ENCODE measurements around the gene OR52B2. TPM values are rescaled to one million over a fixed set of nuclear protein-coding genes. Genes with fewer than 3 reads are reported as not detected.

The OR52B2 gene
- polyA plus RNA-seq, 1 of the 3 experiments (the other 2 are of a cell fraction): not detected

DNA sequence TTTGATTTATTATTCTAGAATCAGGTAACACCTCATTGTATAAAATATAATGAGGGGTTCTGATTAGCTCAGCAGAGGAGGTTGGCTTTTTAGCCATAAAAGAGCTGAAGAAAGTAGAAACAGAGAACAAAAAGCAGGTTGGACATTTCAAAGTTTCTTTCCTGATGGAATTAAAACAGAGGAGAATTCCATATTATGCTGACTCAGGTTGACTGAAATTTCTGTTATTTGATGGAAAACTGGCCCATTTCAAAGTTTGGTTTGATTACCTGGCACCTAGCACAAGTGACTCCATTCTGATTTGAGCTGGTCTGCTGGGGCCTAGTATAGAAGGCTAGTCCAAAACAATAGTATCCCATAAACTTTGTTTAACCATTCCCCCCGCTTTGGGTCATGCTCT lies 37.7 kb downstream of the OR52B2 start:
- no peak for TF ChIP-seq NFIC (IDR thresholded peaks at IDR 0.05; ENCODE audit: borderline replicate concordance)
- Histone ChIP-seq H3K27ac (ENCODE audit: low read depth in 2 of 2, low read length in 1 of 2) (no peak overlapping the region), H3K9me3 (no peaks in the 10 kb centered on the region), H2AFZ (ENCODE audit: low read depth) (no peak overlapping the region), H3K27me3 (ENCODE audit: insufficient read depth) (no peaks in the 10 kb centered on the region), H3K79me2 (ENCODE audit: insufficient read depth) (no peaks in the 10 kb centered on the region), H3K36me3 (replicated peaks in 1 of 2; ENCODE audit: control insufficient read depth in 1 of 2, insufficient read depth in 2 of 2, low read length in 1 of 2) (no peaks in the 10 kb centered on the region), H3K4me1 (ENCODE audit: control insufficient read depth in 1 of 2, insufficient read depth in 2 of 2, low read depth in 1 of 2, low read length in 1 of 2) (no peaks in the 10 kb centered on the region), H3K4me3 (ENCODE audit: low read depth in 2 of 2, low read length in 1 of 2) (no peak overlapping the region), H3K4me2 (no peak overlapping the region), H4K20me1 (ENCODE audit: insufficient read depth) (no peaks in the 10 kb centered on the region), H3K9ac (no peak overlapping the region), H3F3A (replicated peaks; ENCODE audit: insufficient read depth) (no peaks in the 10 kb centered on the region), H3K9me2 (no peaks in the 10 kb centered on the region)
- ChIA-PET CTCF (interaction anchor here (0.6 kb wide), 1 partner anchor 1406 kb away, joined by 3 read pairs; no protein-coding TSS in a partner anchor), POLR2A (no interaction called here)
- 0% methylated on average over 1 of the region's 1 CpG for WGBS (ENCODE audit: low lambda C conversion rate)
- no peak for DNase-seq

- Histone ChIP-seq H3K4me1 (ENCODE audit: control insufficient read depth in 1 of 2, insufficient read depth in 2 of 2, low read depth in 1 of 2, low read length in 1 of 2) (no peaks in the 10 kb centered on the region), H2AFZ (ENCODE audit: low read depth) (no peak overlapping the region), H3K9ac (no peak overlapping the region), H3K4me2 (no peak overlapping the region), H4K20me1 (ENCODE audit: insufficient read depth) (no peaks in the 10 kb centered on the region), H3K27ac (ENCODE audit: low read depth in 2 of 2, low read length in 1 of 2) (no peak overlapping the region), H3K36me3 (replicated peaks in 1 of 2; ENCODE audit: control insufficient read depth in 1 of 2, insufficient read depth in 2 of 2, low read length in 1 of 2) (no peaks in the 10 kb centered on the region), H3K4me3 (ENCODE audit: low read depth in 2 of 2, low read length in 1 of 2) (no peak overlapping the region), H3K27me3 (ENCODE audit: insufficient read depth) (no peaks in the 10 kb centered on the region), H3K9me2 (no peaks in the 10 kb centered on the region), H3F3A (replicated peaks; ENCODE audit: insufficient read depth) (no peaks in the 10 kb centered on the region), H3K79me2 (ENCODE audit: insufficient read depth) (no peaks in the 10 kb centered on the region), H3K9me3 (no peaks in the 10 kb centered on the region)
- no peak for TF ChIP-seq CHD2 (IDR thresholded peaks at IDR 0.05; ENCODE audit: low read length, partially characterized antibody)
- no peak for TF ChIP-seq ELF1 (IDR thresholded peaks at IDR 0.05)
- TF ChIP-seq GABPA (IDR thresholded peaks at IDR 0.05; ENCODE audit: low read depth): no peak
- no peak for TF ChIP-seq MEF2A (IDR thresholded peaks at IDR 0.05; ENCODE audit: borderline replicate concordance, low read depth)
- TF ChIP-seq, protein P1, sequence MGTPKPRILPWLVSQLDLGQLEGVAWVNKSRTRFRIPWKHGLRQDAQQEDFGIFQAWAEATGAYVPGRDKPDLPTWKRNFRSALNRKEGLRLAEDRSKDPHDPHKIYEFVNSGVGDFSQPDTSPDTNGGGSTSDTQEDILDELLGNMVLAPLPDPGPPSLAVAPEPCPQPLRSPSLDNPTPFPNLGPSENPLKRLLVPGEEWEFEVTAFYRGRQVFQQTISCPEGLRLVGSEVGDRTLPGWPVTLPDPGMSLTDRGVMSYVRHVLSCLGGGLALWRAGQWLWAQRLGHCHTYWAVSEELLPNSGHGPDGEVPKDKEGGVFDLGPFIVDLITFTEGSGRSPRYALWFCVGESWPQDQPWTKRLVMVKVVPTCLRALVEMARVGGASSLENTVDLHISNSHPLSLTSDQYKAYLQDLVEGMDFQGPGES (IDR thresholded peaks at IDR 0.05; ENCODE audit: low read depth, low read length): no peak
- TF ChIP-seq, protein P2, sequence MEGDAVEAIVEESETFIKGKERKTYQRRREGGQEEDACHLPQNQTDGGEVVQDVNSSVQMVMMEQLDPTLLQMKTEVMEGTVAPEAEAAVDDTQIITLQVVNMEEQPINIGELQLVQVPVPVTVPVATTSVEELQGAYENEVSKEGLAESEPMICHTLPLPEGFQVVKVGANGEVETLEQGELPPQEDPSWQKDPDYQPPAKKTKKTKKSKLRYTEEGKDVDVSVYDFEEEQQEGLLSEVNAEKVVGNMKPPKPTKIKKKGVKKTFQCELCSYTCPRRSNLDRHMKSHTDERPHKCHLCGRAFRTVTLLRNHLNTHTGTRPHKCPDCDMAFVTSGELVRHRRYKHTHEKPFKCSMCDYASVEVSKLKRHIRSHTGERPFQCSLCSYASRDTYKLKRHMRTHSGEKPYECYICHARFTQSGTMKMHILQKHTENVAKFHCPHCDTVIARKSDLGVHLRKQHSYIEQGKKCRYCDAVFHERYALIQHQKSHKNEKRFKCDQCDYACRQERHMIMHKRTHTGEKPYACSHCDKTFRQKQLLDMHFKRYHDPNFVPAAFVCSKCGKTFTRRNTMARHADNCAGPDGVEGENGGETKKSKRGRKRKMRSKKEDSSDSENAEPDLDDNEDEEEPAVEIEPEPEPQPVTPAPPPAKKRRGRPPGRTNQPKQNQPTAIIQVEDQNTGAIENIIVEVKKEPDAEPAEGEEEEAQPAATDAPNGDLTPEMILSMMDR (IDR thresholded peaks at IDR 0.05): no peak
- TF ChIP-seq JUND (IDR thresholded peaks at IDR 0.05): no peak
- TF ChIP-seq FOXM1 (IDR thresholded peaks at IDR 0.05; ENCODE audit: low read depth): no peak
- no peak for TF ChIP-seq MXI1 (IDR thresholded peaks at IDR 0.05; ENCODE audit: low read depth, low read length)
- no peak for TF ChIP-seq PBX3 (IDR thresholded peaks at IDR 0.05)
- TF ChIP-seq FOSL2 (IDR thresholded peaks at IDR 0.05; ENCODE audit: borderline replicate concordance, low read depth): no peak
- TF ChIP-seq GATA2 (CRISPR knock-in tag; IDR thresholded peaks at IDR 0.05): no peak
- TF ChIP-seq EP300 (IDR thresholded peaks at IDR 0.05; ENCODE audit: borderline replicate concordance in 1 of 2, low read depth in 1 of 2, low read length in 1 of 2): no peak
- no peak for TF ChIP-seq SIN3A (IDR thresholded peaks at IDR 0.05; ENCODE audit: borderline replicate concordance, low read depth, low read length)
- no peak for TF ChIP-seq TEAD4 (IDR thresholded peaks at IDR 0.05; ENCODE audit: borderline replicate concordance, insufficient read depth)
- no peak for TF ChIP-seq SMC3 (IDR thresholded peaks at IDR 0.05; ENCODE audit: low read depth, low read length)
- no peak for TF ChIP-seq NRF1 (IDR thresholded peaks at IDR 0.05; ENCODE audit: low read depth, low read length)
- no peak for DNase-seq
- POLR2A ChIA-PET: no interaction called here
- 5% methylated on average over 1 of the region's 1 CpG for WGBS (ENCODE audit: low lambda C conversion rate)
- CTCF ChIA-PET: no interaction called here
These were observed 40.5 kb downstream of the OR52B2 start for GRCh38 chr11:6129635-6130034.
